IPS-11a (cell line): Measurements from ENCODE around the gene BCAR1.
"Not testable (repeated sequence)": the region's sequence is repeated elsewhere in the genome, so short reads cannot be mapped to it uniquely, and the experiment has no call there.

Experiments used
- H3K4me3 ChIP-seq: one replicate; pipeline ENCODE4 v1.5.1; 2013; ENCODE audit warnings: low read depth, low read length, control low read depth

Gene BCAR1

GRCh38 chr16:75251280-75252048 lies at the start of gene BCAR1:
TSS of gene BCAR1 (minus strand) at chr16:75251624. CDS start at chr16:75251482, 142 bp downstream.
- H3K4me3 ChIP-seq, result peak within 1 kb of the TSS; percentile 74

GRCh38 chr16:75298267-75298666 lies 46.8 kb upstream of the BCAR1 start:
- no peak overlapping the region for H3K4me3 ChIP-seq

GRCh38 chr16:75296606-75297005 lies 45.2 kb upstream of the BCAR1 start:
- no peak overlapping the region for H3K4me3 ChIP-seq

GRCh38 chr16:75294773-75295459 lies 43.5 kb upstream of the BCAR1 start:
- no peak overlapping the region for H3K4me3 ChIP-seq

- H3K4me3 ChIP-seq, result no peak overlapping the region
These were observed 42.3 kb upstream of the BCAR1 start for GRCh38 chr16:75293772-75294171.

DNA sequence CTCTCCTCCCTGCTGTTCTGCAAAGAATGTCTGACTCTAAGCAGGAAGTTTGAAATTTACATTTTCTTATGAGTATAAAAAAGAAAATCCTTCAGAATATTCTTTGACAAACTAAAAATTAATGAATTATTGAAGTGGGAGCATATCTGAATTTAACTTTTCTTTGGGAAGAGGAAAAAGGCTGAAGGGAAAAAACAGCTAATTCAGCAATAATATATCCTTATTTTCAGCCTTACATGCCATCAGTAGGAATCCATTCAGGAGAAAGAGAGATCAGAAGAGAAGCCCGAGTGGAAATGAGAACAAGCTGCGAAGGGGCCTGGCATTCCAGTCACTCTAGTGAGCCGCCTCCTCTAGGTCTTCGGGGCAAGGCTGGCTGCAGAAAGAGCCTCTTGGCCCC lies 41.7 kb upstream of the BCAR1 start:
- no peak overlapping the region for H3K4me3 ChIP-seq

DNA sequence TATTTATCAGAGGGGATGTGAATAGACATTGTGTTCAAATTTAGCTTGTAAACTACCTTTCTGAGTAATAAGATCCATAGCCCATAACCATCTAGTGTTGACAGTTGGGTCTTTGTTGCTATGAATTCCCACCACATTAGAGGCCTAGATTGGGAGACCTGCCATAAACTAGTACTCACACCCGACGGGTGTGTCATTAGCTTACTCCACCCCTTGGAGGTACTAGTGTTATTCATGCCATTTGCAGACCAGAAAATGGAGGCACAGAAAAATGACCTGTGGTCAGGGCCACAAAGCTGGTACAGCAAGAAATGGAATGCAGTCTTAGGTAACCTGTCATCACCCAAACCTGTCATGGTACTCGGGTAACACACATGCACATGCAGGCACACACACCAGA lies 41.3 kb upstream of the BCAR1 start:
- H3K4me3 ChIP-seq, result no peak overlapping the region

GRCh38 chr16:75289189-75289588 lies 37.8 kb upstream of the BCAR1 start:
- H3K4me3 ChIP-seq, result no peak overlapping the region

GRCh38 chr16:75288596-75289120 lies 37.2 kb upstream of the BCAR1 start:
- no peak overlapping the region for H3K4me3 ChIP-seq

GRCh38 chr16:75288181-75288580 lies 36.8 kb upstream of the BCAR1 start:
- H3K4me3 ChIP-seq, result no peak overlapping the region

DNA sequence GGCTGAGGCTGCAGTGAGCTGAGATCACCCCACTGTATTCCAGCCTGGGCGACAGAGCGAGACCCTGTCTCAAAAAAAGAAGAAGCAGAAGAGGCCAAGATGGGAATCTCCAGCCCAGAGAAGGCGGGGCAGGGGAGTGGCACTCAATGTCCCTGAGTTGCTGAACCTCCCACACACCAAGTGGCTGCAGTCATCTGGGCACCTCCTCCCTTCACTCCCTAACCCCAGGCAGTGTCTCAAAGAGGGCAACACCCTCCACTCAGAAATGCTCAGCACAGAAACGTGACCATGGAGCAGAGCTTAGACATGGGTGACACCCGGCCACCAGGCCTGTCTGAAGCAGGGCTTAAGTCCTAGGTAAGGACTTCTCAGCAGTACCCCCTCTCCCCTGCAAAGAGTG lies 36.3 kb upstream of the BCAR1 start:
- H3K4me3 ChIP-seq, result no peak overlapping the region

DNA sequence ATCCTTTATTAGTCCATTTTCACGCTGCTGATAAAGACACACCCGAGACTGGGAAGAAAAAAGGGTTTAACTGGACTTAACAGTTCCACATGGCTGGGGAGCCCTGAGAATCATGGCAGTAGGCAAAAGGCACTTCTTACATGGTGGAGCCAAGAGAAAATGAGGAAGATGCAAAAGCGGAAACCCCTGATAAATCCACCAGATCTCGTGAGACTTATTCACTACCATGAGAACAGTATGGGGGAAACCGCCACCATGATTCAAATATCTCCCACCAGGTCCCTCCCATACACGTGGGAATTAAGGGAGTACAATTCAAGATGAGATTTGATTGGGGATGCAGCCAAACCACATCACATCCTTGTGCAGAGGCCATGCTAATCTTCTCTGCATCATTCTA lies 35.0 kb upstream of the BCAR1 start:
- H3K4me3 ChIP-seq, result no peak overlapping the region

DNA sequence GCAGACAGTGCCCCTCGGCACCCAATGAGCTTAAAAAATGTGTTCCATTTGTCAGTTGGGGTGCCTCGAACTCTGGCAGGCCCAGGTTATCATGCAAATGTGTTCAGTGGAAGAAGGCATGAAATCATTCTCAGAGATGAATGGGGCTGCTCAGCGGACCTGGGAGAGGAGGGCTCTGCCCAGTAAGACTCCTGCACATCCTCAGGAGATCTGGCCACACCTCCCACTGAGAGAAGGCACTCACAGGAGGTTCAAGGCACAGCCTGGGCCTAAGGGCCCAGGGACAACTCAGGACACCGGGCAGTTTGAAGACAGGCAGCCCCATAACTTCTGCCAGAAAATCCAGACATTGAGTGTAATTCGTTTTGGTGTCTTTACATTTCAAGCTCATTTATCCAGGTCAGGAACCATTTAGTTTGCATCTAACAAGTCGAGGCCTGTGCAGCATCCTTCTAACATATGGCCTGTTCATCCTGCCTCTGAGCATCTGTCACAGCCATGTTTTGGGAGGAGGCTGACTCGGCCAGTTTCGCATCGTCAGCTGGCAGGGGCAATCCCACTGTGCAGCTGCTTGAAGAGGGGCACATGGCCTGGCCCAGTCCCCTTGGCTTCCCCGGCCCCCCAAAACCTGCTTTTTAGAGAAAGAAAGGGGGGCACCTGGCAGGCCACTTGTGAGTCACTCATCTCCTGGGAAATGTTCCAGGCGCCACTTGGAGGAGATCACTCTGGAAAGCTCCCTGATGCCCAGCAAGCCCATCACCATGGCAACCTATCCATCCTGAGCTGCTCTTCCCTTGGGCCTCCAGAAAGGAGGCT lies 31.2 kb upstream of the BCAR1 start:
- no peak overlapping the region for H3K4me3 ChIP-seq

- H3K4me3 ChIP-seq, result no peak overlapping the region
These were observed 30.4 kb upstream of the BCAR1 start for GRCh38 chr16:75281826-75282225.

GRCh38 chr16:75281009-75281408 lies 29.6 kb upstream of the BCAR1 start:
- not testable (repeated sequence) for H3K4me3 ChIP-seq

DNA sequence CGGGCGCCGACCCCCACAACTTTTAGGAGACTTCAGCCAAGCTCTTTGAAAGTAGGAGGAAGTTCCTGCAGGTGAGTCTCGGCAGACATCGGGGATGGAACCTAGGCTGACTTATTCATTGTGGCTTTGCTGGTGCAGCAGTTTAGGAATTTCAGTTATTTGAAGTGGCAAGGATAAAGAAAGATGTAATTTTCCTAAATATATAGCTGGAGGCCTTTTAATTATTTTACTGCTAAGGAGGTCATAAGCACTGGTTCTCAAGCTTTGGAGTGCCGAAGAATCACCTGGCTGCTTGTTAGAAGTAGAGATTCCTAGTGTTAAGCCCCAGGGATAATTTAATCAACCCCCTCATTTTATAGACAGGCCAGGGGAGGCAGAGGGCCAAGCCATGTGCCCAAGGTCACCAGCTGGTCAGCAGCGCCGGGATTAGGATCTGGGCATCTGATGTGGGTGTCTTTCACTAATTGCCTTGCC lies 28.9 kb upstream of the BCAR1 start:
- no peak overlapping the region for H3K4me3 ChIP-seq

- H3K4me3 ChIP-seq, result no peak overlapping the region
These were observed 27.9 kb upstream of the BCAR1 start for GRCh38 chr16:75279305-75279704.

- H3K4me3 ChIP-seq, result no peak overlapping the region
These were observed 21.9 kb upstream of the BCAR1 start for GRCh38 chr16:75273054-75273925.

DNA sequence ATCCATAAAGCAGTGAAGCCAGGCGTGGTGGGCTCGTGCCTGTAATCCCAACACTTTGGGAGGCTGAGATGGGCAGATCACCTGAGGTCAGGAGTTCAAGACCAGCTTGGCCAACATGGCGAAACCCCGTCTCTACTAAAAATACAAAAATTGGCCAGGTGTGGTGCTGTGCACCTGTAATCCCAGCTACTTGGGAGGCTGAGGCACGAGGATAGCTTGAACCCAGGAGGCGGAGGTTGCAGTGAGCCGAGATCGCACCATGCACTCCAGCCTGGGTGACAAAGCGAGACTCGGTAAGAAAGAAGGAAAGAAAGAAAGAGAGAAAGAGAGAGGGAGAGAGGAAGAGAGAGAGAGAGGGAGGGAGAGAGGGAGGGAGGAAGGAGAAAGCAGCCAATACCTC lies 21.2 kb upstream of the BCAR1 start:
- not testable (repeated sequence) for H3K4me3 ChIP-seq

DNA sequence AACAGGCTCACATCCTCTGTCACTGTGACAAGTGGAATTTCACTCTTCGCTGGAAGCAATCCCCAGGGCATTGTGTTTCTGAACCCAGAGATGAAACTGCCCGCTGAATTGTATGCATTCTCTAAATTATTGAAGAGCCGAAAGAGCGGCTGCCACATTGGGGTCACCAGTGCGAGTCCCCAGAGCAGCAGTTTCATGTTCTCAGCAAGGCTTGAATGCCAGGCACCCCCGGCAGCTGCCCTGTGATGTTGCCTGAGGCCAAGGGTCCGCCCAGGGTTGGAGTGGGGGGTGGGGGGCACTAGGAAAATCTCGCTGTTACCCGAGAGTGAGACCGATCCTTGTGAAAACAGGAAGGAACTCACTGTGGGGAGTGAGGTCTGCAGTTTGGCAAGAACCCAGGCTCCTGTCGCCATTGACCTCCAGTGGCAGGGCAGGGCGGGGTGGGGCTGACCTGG lies 20.7 kb upstream of the BCAR1 start:
- H3K4me3 ChIP-seq, result no peak overlapping the region
